ENCODE results near the gene PDE1C.

Gene PDE1C

DNA sequence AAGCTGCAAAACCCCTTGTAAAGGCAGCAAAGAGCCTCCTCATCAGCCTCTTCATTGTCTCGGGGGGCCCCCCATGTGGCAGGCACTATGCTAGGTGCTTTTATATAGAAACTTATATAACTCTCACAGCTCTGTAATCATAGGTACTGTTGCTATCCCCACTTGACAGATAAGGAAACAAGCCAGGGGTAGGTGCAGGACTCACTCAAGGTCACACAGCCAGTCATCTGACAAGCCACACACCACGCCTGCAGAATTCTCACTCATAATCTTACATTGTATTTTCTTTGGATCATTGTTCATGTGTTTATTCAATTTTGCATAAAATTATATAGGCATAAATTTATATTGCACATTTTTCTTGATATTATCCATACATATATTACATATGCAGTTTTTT, 217.7 kb downstream of the PDE1C start:
- Histone ChIP-seq H4K20me1 (ENCODE audit: insufficient read depth, low read length, poor library complexity, severe bottlenecking) (no peaks in the 10 kb centered on the region), H3K4me2 (ENCODE audit: low read depth, low read length, poor library complexity, severe bottlenecking) (no peak overlapping the region), H3K9me2 (replicated peaks; ENCODE audit: low read depth, low read length) (no peaks in the 10 kb centered on the region), H3K79me2 (ENCODE audit: insufficient read depth, low read length) (no peaks in the 10 kb centered on the region), H3K4me3 (ENCODE audit: low read length, poor library complexity, severe bottlenecking) (no peak overlapping the region), H3K27me3 (ENCODE audit: insufficient read depth, low read length, poor library complexity, severe bottlenecking) (no peaks in the 10 kb centered on the region), H3F3A (ENCODE audit: low read depth) (no peaks in the 10 kb centered on the region), H3K36me3 (ENCODE audit: insufficient read depth, low read length) (no peaks in the 10 kb centered on the region), H2AFZ (ENCODE audit: low read length) (no peak overlapping the region), H3K4me1 (ENCODE audit: insufficient read depth, low read length, poor library complexity, severe bottlenecking) (no peaks in the 10 kb centered on the region), H3K9me3 (ENCODE audit: insufficient read depth, low read depth, low read length) (no peaks in the 10 kb centered on the region), H3K9ac (ENCODE audit: low read depth, low read length, poor library complexity, severe bottlenecking) (no peak overlapping the region)
- TF ChIP-seq, protein P1, sequence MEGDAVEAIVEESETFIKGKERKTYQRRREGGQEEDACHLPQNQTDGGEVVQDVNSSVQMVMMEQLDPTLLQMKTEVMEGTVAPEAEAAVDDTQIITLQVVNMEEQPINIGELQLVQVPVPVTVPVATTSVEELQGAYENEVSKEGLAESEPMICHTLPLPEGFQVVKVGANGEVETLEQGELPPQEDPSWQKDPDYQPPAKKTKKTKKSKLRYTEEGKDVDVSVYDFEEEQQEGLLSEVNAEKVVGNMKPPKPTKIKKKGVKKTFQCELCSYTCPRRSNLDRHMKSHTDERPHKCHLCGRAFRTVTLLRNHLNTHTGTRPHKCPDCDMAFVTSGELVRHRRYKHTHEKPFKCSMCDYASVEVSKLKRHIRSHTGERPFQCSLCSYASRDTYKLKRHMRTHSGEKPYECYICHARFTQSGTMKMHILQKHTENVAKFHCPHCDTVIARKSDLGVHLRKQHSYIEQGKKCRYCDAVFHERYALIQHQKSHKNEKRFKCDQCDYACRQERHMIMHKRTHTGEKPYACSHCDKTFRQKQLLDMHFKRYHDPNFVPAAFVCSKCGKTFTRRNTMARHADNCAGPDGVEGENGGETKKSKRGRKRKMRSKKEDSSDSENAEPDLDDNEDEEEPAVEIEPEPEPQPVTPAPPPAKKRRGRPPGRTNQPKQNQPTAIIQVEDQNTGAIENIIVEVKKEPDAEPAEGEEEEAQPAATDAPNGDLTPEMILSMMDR (conservative IDR thresholded peaks at IDR 0.05; ENCODE audit: low read length), result no peak
- TF ChIP-seq EZH2phosphoT487 (IDR thresholded peaks at IDR 0.05; ENCODE audit: borderline replicate concordance), result no peak

DNA sequence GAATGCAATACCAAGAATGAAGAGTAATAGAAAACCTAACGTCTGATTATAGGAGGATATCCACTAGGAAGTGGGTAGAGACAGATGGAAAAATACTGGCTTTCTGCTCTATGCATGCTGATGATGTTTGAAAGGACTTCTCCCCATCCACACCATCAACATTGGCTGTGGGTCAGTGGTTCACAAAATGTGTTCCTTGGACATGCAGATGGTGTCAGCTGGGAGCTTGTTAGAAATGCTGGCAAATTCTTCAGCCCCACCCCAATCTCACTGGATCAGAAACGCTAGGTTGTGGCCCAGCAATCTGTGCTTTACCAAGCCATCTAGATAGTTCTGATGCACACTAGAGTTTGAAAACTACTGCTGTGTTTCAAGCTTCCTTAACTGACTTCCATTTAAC, 219.1 kb downstream of the PDE1C start:
- Histone ChIP-seq H3F3A (ENCODE audit: low read depth) (no peaks in the 10 kb centered on the region), H3K4me2 (ENCODE audit: low read depth, low read length, poor library complexity, severe bottlenecking) (no peak overlapping the region), H4K20me1 (ENCODE audit: insufficient read depth, low read length, poor library complexity, severe bottlenecking) (no peaks in the 10 kb centered on the region), H2AFZ (ENCODE audit: low read length) (no peak overlapping the region), H3K9me2 (replicated peaks; ENCODE audit: low read depth, low read length) (no peaks in the 10 kb centered on the region), H3K36me3 (ENCODE audit: insufficient read depth, low read length) (no peaks in the 10 kb centered on the region), H3K79me2 (ENCODE audit: insufficient read depth, low read length) (no peaks in the 10 kb centered on the region), H3K4me3 (ENCODE audit: low read length, poor library complexity, severe bottlenecking) (no peak overlapping the region), H3K9ac (ENCODE audit: low read depth, low read length, poor library complexity, severe bottlenecking) (no peak overlapping the region), H3K4me1 (ENCODE audit: insufficient read depth, low read length, poor library complexity, severe bottlenecking) (no peaks in the 10 kb centered on the region), H3K27me3 (ENCODE audit: insufficient read depth, low read length, poor library complexity, severe bottlenecking) (no peaks in the 10 kb centered on the region), H3K9me3 (ENCODE audit: insufficient read depth, low read depth, low read length) (no peaks in the 10 kb centered on the region)
- no peak for TF ChIP-seq EZH2phosphoT487 (IDR thresholded peaks at IDR 0.05; ENCODE audit: borderline replicate concordance)
- TF ChIP-seq, protein P1 (conservative IDR thresholded peaks at IDR 0.05; ENCODE audit: low read length), result no peak

DNA sequence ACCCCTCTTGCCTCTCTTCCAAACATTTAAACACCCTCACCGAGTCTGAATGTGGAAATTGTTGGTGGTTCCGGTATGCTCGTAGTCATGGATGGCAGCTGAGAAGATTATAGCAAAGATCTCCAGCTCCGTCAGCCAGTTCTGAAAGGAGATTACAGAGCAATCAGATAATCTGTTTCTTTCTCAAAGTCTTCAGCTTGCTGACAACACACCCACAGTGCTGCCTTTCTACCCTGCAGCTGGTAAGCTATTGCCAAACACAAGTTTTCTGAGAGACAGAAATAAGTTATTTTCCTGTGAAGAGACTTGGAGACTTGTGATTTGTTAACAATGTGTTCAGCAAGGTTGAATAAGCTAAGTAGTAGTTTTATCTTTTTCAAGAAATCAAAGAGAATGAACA, 219.6 kb downstream of the PDE1C start:
- no peaks in the 10 kb centered on the region for H3K9me3 ChIP-seq (ENCODE audit: insufficient read depth, low read depth, low read length)
- H3K4me2 ChIP-seq (ENCODE audit: low read depth, low read length, poor library complexity, severe bottlenecking), result no peak overlapping the region
- H3K27me3 ChIP-seq (ENCODE audit: insufficient read depth, low read length, poor library complexity, severe bottlenecking), result no peaks in the 10 kb centered on the region
- no peak for TF ChIP-seq EZH2phosphoT487 (IDR thresholded peaks at IDR 0.05; ENCODE audit: borderline replicate concordance)
- TF ChIP-seq, protein P1 (conservative IDR thresholded peaks at IDR 0.05; ENCODE audit: low read length), result no peak
- H4K20me1 ChIP-seq (ENCODE audit: insufficient read depth, low read length, poor library complexity, severe bottlenecking), result no peaks in the 10 kb centered on the region
- no peak overlapping the region for H2AFZ ChIP-seq (ENCODE audit: low read length)
- no peak overlapping the region for H3K4me3 ChIP-seq (ENCODE audit: low read length, poor library complexity, severe bottlenecking)
- H3K4me1 ChIP-seq (ENCODE audit: insufficient read depth, low read length, poor library complexity, severe bottlenecking), result no peaks in the 10 kb centered on the region
- H3K9ac ChIP-seq (ENCODE audit: low read depth, low read length, poor library complexity, severe bottlenecking), result no peak overlapping the region
- no peaks in the 10 kb centered on the region for H3F3A ChIP-seq (ENCODE audit: low read depth)
- no peaks in the 10 kb centered on the region for H3K9me2 ChIP-seq (replicated peaks; ENCODE audit: low read depth, low read length)
- no peaks in the 10 kb centered on the region for H3K36me3 ChIP-seq (ENCODE audit: insufficient read depth, low read length)
- no peaks in the 10 kb centered on the region for H3K79me2 ChIP-seq (ENCODE audit: insufficient read depth, low read length)
